PFSK-1 (cell line): ENCODE results near the gene TBCD.

Source experiments
- FOXP2 ChIP-seq: optimal IDR thresholded peaks from 2 replicates; pipeline ENCODE3; 2011; ENCODE audit warnings: borderline replicate concordance, control low read depth, inconsistent platforms; ENCODE audit not compliant: insufficient read depth; ENCODE audit errors: extremely low read length, extremely low read depth
- POLR2AphosphoS5 ChIP-seq: IDR thresholded peaks from 2 replicates; pipeline ENCODE4 v1.6.1; 2012; ENCODE audit warnings: low read depth, mild to moderate bottlenecking, control low read depth, low read length, moderate library complexity
- SIN3A ChIP-seq: IDR thresholded peaks from 2 replicates; pipeline ENCODE4 v1.6.1; 2012; ENCODE audit warnings: mild to moderate bottlenecking, low read length, moderate library complexity, borderline replicate concordance; ENCODE audit not compliant: insufficient read depth
- TAF1 ChIP-seq: IDR thresholded peaks from 2 replicates; pipeline ENCODE4 v1.6.1; 2012; ENCODE audit warnings: low read length, control low read depth, borderline replicate concordance; ENCODE audit not compliant: insufficient read depth
- TF ChIP-seq, protein P1 (sequence below), 2 experiments: IDR thresholded peaks; 2 replicates each; pipeline versions ENCODE4 v1.6.1 to v1.8.0; 2011 to 2012; ENCODE audit warnings: low read depth in 2 of 2, low read length in 2 of 2, control low read depth in 1 of 2, inconsistent platforms in 1 of 2, mild to moderate bottlenecking in 1 of 2, moderate library complexity in 1 of 2; ENCODE audit not compliant: insufficient read depth in 1 of 2

TBCD gene

DNA sequence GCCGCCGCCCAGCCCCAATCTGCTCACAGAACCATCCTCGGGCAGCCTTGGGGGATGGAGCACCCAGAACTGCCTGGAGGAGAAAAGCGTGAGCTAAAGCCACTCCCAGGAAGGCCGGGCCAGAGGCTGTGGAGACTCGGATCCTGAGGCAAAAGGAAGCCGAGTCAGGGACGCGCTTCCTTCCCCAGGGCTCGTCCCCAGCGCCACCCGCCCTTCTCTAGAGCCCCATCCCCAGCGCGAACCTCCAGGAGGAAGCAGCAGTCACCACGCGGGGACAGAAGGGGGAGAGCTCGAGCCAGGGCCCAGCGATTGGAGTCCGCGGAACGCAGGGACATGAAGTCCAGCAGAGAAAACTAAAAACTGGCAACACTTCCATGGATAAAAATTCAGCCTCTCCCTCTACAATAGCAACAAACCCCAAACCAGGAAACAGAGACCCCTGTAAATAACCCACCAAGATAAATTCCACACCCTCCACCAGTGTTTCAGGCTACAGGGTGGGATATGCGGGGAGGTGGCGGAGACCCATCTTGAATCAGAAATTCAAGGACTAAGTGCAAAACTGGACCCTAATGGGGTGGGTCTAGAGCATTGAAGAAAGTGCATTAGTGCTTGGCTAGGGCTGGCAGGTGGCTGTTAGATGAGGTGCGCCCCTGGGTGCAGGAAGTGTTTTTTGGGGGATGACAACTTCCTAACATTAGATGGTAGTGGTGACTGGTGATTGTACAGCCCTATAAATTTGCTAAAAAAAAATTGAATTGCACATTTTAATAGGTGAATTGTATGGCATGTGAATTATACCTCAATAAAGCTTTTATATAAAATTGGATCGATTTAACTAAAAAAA, 211.5 kb downstream of the TBCD start:
- TF ChIP-seq FOXP2 = peak; percentile 37
- TF ChIP-seq, protein P1, sequence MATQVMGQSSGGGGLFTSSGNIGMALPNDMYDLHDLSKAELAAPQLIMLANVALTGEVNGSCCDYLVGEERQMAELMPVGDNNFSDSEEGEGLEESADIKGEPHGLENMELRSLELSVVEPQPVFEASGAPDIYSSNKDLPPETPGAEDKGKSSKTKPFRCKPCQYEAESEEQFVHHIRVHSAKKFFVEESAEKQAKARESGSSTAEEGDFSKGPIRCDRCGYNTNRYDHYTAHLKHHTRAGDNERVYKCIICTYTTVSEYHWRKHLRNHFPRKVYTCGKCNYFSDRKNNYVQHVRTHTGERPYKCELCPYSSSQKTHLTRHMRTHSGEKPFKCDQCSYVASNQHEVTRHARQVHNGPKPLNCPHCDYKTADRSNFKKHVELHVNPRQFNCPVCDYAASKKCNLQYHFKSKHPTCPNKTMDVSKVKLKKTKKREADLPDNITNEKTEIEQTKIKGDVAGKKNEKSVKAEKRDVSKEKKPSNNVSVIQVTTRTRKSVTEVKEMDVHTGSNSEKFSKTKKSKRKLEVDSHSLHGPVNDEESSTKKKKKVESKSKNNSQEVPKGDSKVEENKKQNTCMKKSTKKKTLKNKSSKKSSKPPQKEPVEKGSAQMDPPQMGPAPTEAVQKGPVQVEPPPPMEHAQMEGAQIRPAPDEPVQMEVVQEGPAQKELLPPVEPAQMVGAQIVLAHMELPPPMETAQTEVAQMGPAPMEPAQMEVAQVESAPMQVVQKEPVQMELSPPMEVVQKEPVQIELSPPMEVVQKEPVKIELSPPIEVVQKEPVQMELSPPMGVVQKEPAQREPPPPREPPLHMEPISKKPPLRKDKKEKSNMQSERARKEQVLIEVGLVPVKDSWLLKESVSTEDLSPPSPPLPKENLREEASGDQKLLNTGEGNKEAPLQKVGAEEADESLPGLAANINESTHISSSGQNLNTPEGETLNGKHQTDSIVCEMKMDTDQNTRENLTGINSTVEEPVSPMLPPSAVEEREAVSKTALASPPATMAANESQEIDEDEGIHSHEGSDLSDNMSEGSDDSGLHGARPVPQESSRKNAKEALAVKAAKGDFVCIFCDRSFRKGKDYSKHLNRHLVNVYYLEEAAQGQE (IDR thresholded peaks at IDR 0.05; ENCODE audit: insufficient read depth in 1 of 2, low read depth in 2 of 2, low read length in 2 of 2) = no peak

DNA sequence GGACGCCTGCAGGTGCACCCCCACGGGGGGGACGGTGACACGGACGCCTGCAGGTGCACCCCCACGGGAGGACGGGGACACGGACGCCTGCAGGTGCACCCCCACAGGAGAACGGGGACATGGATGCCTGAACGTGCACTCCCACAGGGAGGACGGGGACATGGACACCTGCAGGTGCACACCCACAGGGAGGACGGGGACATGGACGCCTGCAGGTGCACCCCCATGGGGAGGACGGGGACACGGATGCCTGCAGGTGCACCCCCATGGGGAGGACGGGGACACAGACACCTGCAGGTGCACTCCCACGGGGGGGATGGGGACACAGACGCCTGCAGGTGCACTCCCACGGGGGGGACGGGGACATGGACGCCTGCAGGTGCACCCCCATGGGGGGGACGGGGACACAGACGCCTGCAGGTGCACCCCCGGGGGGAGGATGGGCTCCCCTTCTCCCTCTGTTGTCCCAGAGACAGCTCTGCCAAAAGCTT, 213.0 kb downstream of the TBCD start:
- TF ChIP-seq SIN3A (no peak), FOXP2 (no peak), POLR2AphosphoS5 (no peak), TAF1 (no peak)
- TF ChIP-seq, protein P1 (IDR thresholded peaks at IDR 0.05; ENCODE audit: insufficient read depth in 1 of 2, low read depth in 2 of 2, low read length in 2 of 2) = no peak

DNA sequence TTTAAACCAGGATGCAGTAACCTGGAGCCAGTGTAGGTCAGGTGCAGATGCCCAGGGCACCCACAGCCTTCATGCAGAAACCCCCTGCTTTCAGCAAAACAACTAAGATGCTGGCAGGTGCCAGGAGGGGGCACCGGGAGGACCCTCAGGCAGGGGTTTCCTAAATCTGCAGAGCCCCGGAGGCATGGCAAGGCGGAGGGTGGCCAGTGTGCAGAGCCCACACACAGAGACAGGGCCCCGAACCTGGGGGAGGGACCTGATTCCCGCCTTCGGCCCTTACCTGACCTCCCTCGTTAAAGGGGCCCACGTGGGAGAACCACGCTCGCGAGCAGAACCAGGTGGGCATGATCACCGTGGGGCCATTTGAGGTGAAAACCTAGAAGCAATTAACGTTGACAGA, 213.5 kb downstream of the TBCD start:
- TF ChIP-seq SIN3A (no peak), TAF1 (no peak), FOXP2 (no peak), POLR2AphosphoS5 (no peak)
- TF ChIP-seq, protein P1 (IDR thresholded peaks at IDR 0.05; ENCODE audit: insufficient read depth in 1 of 2, low read depth in 2 of 2, low read length in 2 of 2) = no peak

DNA sequence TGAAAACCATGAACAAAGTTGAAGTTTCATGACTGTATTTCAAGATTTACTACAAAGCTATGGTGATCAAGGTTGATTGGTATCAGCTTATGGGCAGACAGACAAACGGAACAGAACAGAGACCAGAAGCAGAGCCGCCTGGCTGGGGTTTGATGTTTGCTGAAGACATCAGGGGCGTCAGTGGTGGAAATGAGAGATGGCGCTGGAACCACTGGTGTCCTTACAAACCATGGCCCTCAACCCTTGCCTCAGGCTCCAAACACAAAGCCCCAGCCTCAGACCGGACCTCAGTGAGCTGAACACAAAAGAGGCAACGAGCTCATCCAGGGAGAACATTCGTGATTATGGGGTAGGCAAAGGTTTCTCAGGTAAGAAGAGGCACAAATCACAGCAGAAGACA, 214.6 kb downstream of the TBCD start:
- TF ChIP-seq, protein P1 (IDR thresholded peaks at IDR 0.05; ENCODE audit: insufficient read depth in 1 of 2, low read depth in 2 of 2, low read length in 2 of 2) = no peak
- TF ChIP-seq SIN3A = no peak
- no peak for TF ChIP-seq TAF1
- TF ChIP-seq FOXP2 = no peak
- no peak for TF ChIP-seq POLR2AphosphoS5
